WTC11 (cell line): Measurements from ENCODE around the gene SH3BGRL3. TPM values are rescaled to one million over a fixed set of nuclear protein-coding genes. Genes with fewer than 3 reads are reported as not detected.

Experiments
- ATAC-seq: fragments of 200-7000 bp; cut with Tn5 transposase; 2 replicates; pipeline ENCODE4 v1.10.0; 2021; ENCODE audit warnings: mild to moderate bottlenecking, moderate library complexity
- CTCF ChIA-PET: fragments of 300-600 bp; sonication (Branson Sonifier 250); formaldehyde crosslinking; loops from one replicate; lab custom pipeline; 2021; ENCODE audit warnings: antibody characterized with exemption; lab: Charles Lee
- POLR2A ChIA-PET: fragments of 350-600 bp; sonication (Branson Sonifier 250); formaldehyde crosslinking; loops from one replicate; lab custom pipeline; 2021; ENCODE audit warnings: antibody characterized with exemption; lab: Charles Lee
- DNase-seq: peaks from one replicate; pipeline ENCODE4 v3.0.0; 2021; ENCODE audit warnings: low spot score
- H3K27ac Mint-ChIP-seq: 2 replicates; pipeline ENCODE4 v1.8.0; 2021; ENCODE audit warnings: mixed read lengths
- H3K27me3 Mint-ChIP-seq: 2 replicates; pipeline ENCODE4 v1.8.0; 2021; ENCODE audit warnings: low read depth, mild to moderate bottlenecking, moderate library complexity, mixed read lengths
- H3K36me3 Mint-ChIP-seq: 2 replicates; pipeline ENCODE4 v1.8.0; 2021; ENCODE audit warnings: mixed read lengths
- H3K4me1 Mint-ChIP-seq: 2 replicates; pipeline ENCODE4 v1.8.0; 2022; ENCODE audit warnings: mixed read lengths
- H3K4me3 Mint-ChIP-seq: 2 replicates; pipeline ENCODE4 v1.8.0; 2021; ENCODE audit warnings: mild to moderate bottlenecking, moderate library complexity, mixed read lengths
- H3K9me3 Mint-ChIP-seq: 2 replicates; pipeline ENCODE4 v1.8.0; 2021; ENCODE audit warnings: mixed read lengths
- AR ChIP-seq: fragments of 250-450 bp; sonication (Bioruptor Pico); IDR thresholded peaks from 2 replicates; pipeline ENCODE4 v1.9.0; 2021; ENCODE audit warnings: mild to moderate bottlenecking
- ATF3 ChIP-seq: sonication (generic); formaldehyde crosslinking; conservative IDR thresholded peaks from 2 replicates; pipeline ENCODE4 v1.8.1; 2022; ENCODE audit warnings: mild to moderate bottlenecking, missing genetic modification reagents
- ATF6 ChIP-seq: sonication (generic); formaldehyde crosslinking; IDR thresholded peaks from 2 replicates; pipeline ENCODE4 v1.8.1; 2023; ENCODE audit warnings: mild to moderate bottlenecking, missing genetic modification reagents
- CREM ChIP-seq: sonication (generic); formaldehyde crosslinking; IDR thresholded peaks from 2 replicates; pipeline ENCODE4 v1.8.1; 2022; ENCODE audit warnings: mild to moderate bottlenecking, missing genetic modification reagents, moderate library complexity
- MAX ChIP-seq: sonication (generic); formaldehyde crosslinking; IDR thresholded peaks from 2 replicates; pipeline ENCODE4 v1.8.0; 2022; ENCODE audit warnings: mild to moderate bottlenecking, missing genetic modification reagents
- TEAD1 ChIP-seq: sonication (generic); formaldehyde crosslinking; IDR thresholded peaks from 2 replicates; pipeline ENCODE4 v1.8.0; 2022; ENCODE audit warnings: mild to moderate bottlenecking, missing genetic modification reagents
- ZNF396 ChIP-seq: fragments of 250-450 bp; sonication (Bioruptor Pico); IDR thresholded peaks from 2 replicates; pipeline ENCODE4 v1.8.0; 2021; ENCODE audit warnings: mild to moderate bottlenecking, moderate library complexity, borderline replicate concordance
- ZNF532 ChIP-seq: fragments of 250-450 bp; sonication (Bioruptor Pico); IDR thresholded peaks from 2 replicates; pipeline ENCODE4 v1.9.0; 2021; ENCODE audit warnings: mild to moderate bottlenecking, borderline replicate concordance
- ZNF671 ChIP-seq: fragments of 250-450 bp; sonication (Bioruptor Pico); IDR thresholded peaks from 2 replicates; pipeline ENCODE4 v1.8.0; 2021; ENCODE audit warnings: mild to moderate bottlenecking
- total RNA-seq: library from RNA; stranded (reverse); gene quantifications from 3 replicates; pipeline ENCODE4 v1.2.3, GENCODE V29; 2021

SH3BGRL3 gene
- total RNA-seq, 1 experiment from 2014 or later, result 70.8 TPM

GRCh38 chr1:26315874-26316850 lies 36.3 kb downstream of the SH3BGRL3 start (continued):
- no peak for TF ChIP-seq MAX (CRISPR knock-in tag)
- no peak for TF ChIP-seq TEAD1
- no peak for TF ChIP-seq CREM (CRISPR knock-in tag)
- no peak for TF ChIP-seq ATF3
- no peak for TF ChIP-seq ZNF671
- TF ChIP-seq ZNF532 (CRISPR knock-in tag), result no peak
- no peak for TF ChIP-seq ATF6 (CRISPR knock-in tag)
- TF ChIP-seq AR (CRISPR knock-in tag), result no peak
- TF ChIP-seq, all 79 proteins: peak for 0

- Mint-ChIP-seq H3K27me3 (peaks cover 13% of the 10 kb centered on the region; the same call in 1 of the 2 replicates), H3K27ac (peak overlapping the region; percentile 78), H3K4me3 (no peak overlapping the region), H3K4me1 (peaks cover 33% of the 10 kb centered on the region), H3K9me3 (no peaks in the 10 kb centered on the region), H3K36me3 (peaks cover 3% of the 10 kb centered on the region)
- ATAC-seq (no peak), DNase-seq (no peak)
- ChIA-PET CTCF (interaction anchor here (1.0 to 11.1 kb wide), 7 partner anchors 33 to 127 kb away, joined by 3 to 306 read pairs (median 8); partner anchors contain the start of genes CATSPER4, CEP85 and SH3BGRL3), POLR2A (interaction anchor here (0.8 to 1.3 kb wide), 2 partner anchors 35 to 83 kb away, joined by 3 to 5 read pairs; partner anchors contain the start of gene CEP85)
- no peak for TF ChIP-seq TEAD1
- TF ChIP-seq ZNF396 (CRISPR knock-in tag), result no peak
Observed at GRCh38 chr1:26317146-26317545, 37.3 kb downstream of the SH3BGRL3 start.
